ENCODE results near the gene ZNF236.
"Not testable (repeated sequence)": the region's sequence is repeated elsewhere in the genome, so short reads cannot be mapped to it uniquely, and the experiment has no call there.

ZNF236 gene

GRCh38 chr18:76988827-76989646 is 166.7 kb downstream of the ZNF236 start:
- DNase-seq (ENCODE audit: low spot score): peak; percentile 32

GRCh38 chr18:76989647-76990190 is 167.4 kb downstream of the ZNF236 start:
- DNase-seq (ENCODE audit: low spot score): no peak

- DNase-seq (ENCODE audit: low spot score): not testable (repeated sequence)
Measured at GRCh38 chr18:76990343-76991020, 168.1 kb downstream of the ZNF236 start.

GRCh38 chr18:76991021-76991688 is 168.8 kb downstream of the ZNF236 start:
- no peak for DNase-seq (ENCODE audit: low spot score)

GRCh38 chr18:76992226-76993084 is 170.1 kb downstream of the ZNF236 start:
- DNase-seq (ENCODE audit: low spot score): no peak

GRCh38 chr18:76993085-76993382 is 170.7 kb downstream of the ZNF236 start:
- DNase-seq (ENCODE audit: low spot score): no peak

GRCh38 chr18:76993573-76993972 is 171.2 kb downstream of the ZNF236 start:
- DNase-seq (ENCODE audit: low spot score): no peak

- DNase-seq (ENCODE audit: low spot score): no peak
Measured at GRCh38 chr18:76994086-76994654, 171.8 kb downstream of the ZNF236 start.

GRCh38 chr18:76995896-76996295 is 173.5 kb downstream of the ZNF236 start:
- DNase-seq (ENCODE audit: low spot score): no peak

GRCh38 chr18:76996429-76996828 is 174.1 kb downstream of the ZNF236 start:
- no peak for DNase-seq (ENCODE audit: low spot score)

GRCh38 chr18:76997951-76998808 is 175.8 kb downstream of the ZNF236 start:
- DNase-seq (ENCODE audit: low spot score): no peak

- no peak for DNase-seq (ENCODE audit: low spot score)
Measured at GRCh38 chr18:76999077-76999476, 176.7 kb downstream of the ZNF236 start.

GRCh38 chr18:77000527-77000926 is 178.2 kb downstream of the ZNF236 start:
- peak; percentile 50 for DNase-seq (ENCODE audit: low spot score)

- DNase-seq (ENCODE audit: low spot score): no peak
Measured at GRCh38 chr18:77001041-77001440, 178.7 kb downstream of the ZNF236 start.

- no peak for DNase-seq (ENCODE audit: low spot score)
Measured at GRCh38 chr18:77001979-77002378, 179.6 kb downstream of the ZNF236 start.

GRCh38 chr18:77002496-77002895 is 180.1 kb downstream of the ZNF236 start:
- DNase-seq (ENCODE audit: low spot score): no peak

- DNase-seq (ENCODE audit: low spot score): no peak
Measured at GRCh38 chr18:77003316-77003715, 181.0 kb downstream of the ZNF236 start.

- DNase-seq (ENCODE audit: low spot score): no peak
Measured at GRCh38 chr18:77004555-77005380, 182.4 kb downstream of the ZNF236 start.

GRCh38 chr18:77005651-77006195 is 183.4 kb downstream of the ZNF236 start:
- DNase-seq (ENCODE audit: low spot score): no peak

Measured in activated CD4-positive, alpha-beta T cell treated with anti-CD3 and anti-CD28 coated beads, Interleukin-2, Interleukin-4, amounts not matched to agents 100 ng/mL and 50 ng/mL, durations not matched to agents 16 hours and 8 hours (primary cell).